GM10266 (cell line): Measurements from ENCODE around the gene EML6.

ENCODE experiments used
- DNase-seq: peaks from one replicate; pipeline ENCODE4 v3.0.0; 2012; ENCODE audit errors: extremely low spot score
- TF ChIP-seq, protein P1 (sequence below): IDR thresholded peaks from 2 replicates; pipeline ENCODE4 v1.5.1; 2012; ENCODE audit warnings: mild to moderate bottlenecking, low read depth; ENCODE audit not compliant: control insufficient read depth, insufficient read depth; ENCODE audit errors: missing control alignments

EML6 gene

DNA sequence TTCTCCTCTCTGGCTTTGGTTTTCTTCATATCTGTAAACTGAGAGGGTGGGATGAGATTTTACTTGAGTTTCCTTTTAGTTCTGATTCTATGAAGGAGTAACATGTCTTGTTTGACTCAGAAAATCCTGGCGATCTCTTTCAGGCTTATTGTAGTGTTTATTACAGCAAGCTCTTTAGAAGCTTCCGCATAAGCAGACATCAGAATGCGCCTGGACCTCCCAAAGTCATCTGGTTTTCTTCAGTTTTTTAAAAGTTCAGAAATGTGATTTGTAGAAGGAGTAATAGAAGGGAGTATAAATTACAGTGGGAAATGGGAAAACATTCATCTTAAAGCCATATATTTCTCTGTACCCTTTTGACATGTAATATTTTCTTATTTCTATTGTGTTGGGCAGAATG, 68.4 kb downstream of the EML6 start:
- no peak for DNase-seq
- TF ChIP-seq, protein P1, sequence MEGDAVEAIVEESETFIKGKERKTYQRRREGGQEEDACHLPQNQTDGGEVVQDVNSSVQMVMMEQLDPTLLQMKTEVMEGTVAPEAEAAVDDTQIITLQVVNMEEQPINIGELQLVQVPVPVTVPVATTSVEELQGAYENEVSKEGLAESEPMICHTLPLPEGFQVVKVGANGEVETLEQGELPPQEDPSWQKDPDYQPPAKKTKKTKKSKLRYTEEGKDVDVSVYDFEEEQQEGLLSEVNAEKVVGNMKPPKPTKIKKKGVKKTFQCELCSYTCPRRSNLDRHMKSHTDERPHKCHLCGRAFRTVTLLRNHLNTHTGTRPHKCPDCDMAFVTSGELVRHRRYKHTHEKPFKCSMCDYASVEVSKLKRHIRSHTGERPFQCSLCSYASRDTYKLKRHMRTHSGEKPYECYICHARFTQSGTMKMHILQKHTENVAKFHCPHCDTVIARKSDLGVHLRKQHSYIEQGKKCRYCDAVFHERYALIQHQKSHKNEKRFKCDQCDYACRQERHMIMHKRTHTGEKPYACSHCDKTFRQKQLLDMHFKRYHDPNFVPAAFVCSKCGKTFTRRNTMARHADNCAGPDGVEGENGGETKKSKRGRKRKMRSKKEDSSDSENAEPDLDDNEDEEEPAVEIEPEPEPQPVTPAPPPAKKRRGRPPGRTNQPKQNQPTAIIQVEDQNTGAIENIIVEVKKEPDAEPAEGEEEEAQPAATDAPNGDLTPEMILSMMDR = no peak

DNA sequence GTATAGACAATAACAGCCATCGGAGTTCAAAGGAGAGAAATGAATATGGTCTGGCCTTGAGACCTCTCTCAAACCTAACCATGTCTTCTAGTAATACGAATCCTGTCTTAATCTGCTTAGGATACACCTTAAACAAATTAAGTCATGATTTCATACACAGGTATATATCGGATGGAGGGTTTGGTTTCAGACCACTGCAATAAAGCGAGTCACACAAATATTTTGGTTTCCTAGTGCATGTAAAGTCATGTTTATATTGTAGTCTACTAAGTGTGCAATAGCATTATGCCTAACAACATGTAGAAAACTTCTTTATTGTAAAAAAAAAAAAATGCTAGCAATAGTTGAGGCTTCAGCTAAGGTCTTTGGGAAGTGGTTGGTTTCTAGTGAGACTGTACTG, 73.8 kb downstream of the EML6 start:
- TF ChIP-seq, protein P1 = no peak
- DNase-seq = no peak

DNA sequence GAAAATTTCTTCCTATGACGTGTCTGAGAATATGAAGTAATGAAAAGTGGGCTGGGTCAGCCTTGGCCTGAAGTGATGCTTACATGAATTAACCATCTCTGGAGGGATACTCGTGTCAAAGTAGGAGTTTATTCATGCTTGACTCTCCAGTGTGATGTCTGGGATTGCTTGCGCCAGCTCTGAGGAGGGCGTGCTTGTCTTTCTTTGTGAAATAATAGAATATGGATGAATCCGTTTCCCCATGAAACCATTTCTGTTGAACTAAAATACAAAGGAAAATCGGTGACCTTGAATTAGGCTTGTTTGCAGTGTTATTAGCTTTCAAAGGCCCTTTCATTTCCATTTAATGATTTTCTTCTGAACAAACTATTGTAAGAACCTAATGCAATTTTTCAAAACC, 77.9 kb downstream of the EML6 start:
- TF ChIP-seq, protein P1 = no peak
- DNase-seq = no peak

DNA sequence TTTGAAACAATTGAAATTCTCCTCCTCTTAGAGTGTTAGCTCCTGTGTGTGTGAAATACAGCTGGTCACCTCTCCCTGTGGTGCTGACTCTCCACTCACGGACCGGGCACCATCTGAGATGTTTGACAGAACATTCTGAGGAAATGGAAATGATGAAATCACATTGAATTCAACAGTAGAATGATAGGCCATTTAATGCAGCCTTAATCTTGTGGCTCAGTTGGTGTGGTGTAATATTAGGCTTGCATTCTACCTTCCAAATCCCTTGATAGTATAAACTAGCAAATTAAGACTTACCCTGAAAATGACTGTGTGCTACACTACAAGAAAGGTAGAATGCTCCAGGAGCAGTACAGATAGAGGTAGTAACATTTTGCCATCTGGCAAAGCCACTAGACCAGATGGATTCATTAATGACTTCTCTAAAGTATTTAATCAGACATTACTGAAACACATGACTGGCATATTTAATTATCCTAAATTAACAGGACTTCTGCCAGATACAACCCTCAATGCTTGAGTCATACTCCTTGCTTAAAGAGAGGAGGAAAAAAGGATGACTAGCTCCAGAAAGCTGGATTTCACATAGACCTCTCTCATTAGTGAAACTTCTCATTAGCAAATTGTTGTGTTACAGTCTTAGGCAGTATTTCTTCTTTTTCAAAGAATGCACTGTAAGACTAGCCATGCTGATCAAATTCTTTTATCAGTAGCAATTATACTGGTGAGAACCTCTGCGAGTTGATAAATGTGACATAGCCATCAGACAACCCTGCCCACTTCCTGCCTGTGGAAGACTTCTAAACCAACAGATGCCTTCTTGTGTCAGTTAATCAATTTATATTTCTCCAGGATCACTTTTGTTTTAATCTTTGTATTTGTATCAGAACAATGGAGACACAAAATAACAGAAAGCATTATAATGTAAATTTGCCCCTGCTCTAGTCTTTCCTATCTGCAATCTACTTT, 80.6 kb downstream of the EML6 start:
- TF ChIP-seq, protein P1 = no peak
- DNase-seq = no peak

DNA sequence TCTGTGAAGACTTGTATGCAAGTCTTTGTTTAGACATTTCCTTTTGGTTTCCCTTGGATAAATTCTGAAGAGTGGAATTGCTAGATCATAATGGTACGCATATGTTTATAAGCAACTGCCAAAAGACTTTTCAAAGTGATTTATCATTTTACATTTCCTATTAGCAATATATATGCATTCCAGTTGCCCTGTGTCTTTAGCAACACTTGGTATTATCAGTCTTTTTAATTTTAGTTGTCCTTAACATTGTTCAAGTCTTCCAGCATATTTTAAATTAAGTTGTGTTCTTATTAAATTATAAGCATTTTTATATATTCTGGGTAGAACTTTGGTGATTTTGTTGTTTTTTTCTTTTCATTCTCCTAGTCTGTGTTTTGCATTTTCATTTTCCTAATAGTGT, 81.8 kb downstream of the EML6 start:
- TF ChIP-seq, protein P1 = no peak
- no peak for DNase-seq

DNA sequence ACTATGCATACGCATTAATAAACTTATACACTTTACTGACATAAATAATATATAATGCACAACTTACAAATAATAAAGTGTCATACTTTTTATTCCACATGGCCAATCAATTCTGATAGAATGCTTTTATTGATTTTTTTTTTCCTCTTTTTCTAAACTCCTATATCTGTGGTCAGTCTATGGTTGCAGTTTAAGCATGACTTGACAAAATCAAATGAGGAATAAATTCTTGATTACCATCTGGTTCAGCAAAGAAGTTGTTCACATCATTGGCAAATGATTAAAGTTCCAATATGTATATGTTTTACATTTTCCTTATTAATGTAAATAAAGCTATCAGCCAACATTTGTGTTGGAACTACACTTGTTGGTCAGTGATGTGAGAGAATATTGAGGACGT, 83.5 kb downstream of the EML6 start:
- DNase-seq = no peak
- TF ChIP-seq, protein P1 = no peak

DNA sequence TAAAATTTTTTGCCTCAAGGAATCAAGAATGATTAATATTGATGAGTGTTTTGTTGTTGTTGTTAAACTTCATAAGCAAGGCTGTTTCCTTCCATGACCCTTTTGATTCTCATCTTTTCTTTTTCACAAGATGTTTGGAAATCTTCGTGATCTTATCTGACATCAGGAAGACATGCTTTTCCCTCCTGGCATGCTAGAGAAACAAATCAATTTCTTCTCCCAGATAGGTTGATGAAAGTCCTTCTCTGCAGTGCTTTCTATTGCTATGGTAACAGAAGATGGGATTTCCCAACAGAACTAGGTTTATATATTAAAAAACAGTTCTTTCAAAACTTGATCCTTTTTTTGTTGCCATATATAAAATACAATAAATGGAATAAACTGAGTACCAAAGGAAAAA, 85.2 kb downstream of the EML6 start:
- TF ChIP-seq, protein P1 = no peak
- no peak for DNase-seq
